Occipital lobe (tissue), 2 donors: Measurements from ENCODE around the gene FAM13A. TPM values are rescaled to one million over a fixed set of nuclear protein-coding genes. Genes with fewer than 3 reads are reported as not detected.
"Not testable (repeated sequence)": the region's sequence is repeated elsewhere in the genome, so short reads cannot be mapped to it uniquely, and the experiment has no call there.

Experiments used
- DNase-seq: peaks from one replicate; lab custom pipeline; 2025; lab: John Stamatoyannopoulos, UW
- total RNA-seq: library from RNA; depleted of rRNA; stranded (reverse); fragments of >200 nt; gene quantifications from one replicate; pipeline ENCODE4 v1.2.3, GENCODE V29; 2014

FAM13A gene
- total RNA-seq, 1 donor from 2014 or later, result 79.9 TPM

GRCh38 chr4:89044147-89044900 is 12.7 kb downstream of the FAM13A start:
- DNase-seq, result no peak

- DNase-seq, result no peak
Measured at GRCh38 chr4:89042055-89042454, 14.9 kb downstream of the FAM13A start.

GRCh38 chr4:89039730-89040338 is 17.2 kb downstream of the FAM13A start:
- no peak for DNase-seq

- DNase-seq, result no peak
Measured at GRCh38 chr4:89036535-89036934, 20.4 kb downstream of the FAM13A start.

DNA sequence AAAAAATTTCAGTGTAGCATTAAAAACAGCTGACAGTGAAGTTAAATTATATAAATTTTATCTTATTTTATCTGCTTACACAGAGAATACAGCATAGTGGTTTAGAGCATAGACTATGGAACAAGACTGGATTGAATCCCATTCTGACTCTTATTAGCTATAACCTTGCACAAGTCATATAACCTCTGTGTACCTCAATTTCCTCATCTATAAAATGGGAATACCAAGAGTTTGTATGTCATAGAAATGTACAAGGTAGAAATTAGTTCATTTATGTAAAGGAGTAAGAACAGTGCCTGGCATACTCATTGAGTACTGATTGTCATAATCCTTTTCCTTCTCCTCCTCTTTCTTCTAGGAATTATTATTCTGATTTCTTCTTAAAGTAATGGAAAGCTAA is 25.7 kb downstream of the FAM13A start:
- no peak for DNase-seq

DNA sequence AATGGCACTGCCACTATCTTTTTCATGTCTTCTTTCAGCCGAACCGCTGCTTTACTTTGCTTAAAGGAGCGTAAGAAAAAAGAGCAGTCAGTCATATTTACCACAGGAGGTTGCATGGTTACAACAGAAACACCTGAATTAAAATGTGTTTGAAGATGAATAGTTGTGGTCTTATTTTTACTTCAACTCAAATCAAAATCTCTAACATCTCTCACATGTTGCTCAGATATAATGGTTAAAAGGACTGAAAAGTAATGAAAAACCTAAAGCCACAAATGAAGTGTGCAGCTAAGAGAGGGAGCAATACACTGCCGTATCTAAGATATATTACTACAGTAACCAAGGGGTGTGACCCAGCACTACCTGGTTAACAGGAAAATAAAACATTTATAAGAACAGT is 27.4 kb downstream of the FAM13A start:
- no peak for DNase-seq

DNA sequence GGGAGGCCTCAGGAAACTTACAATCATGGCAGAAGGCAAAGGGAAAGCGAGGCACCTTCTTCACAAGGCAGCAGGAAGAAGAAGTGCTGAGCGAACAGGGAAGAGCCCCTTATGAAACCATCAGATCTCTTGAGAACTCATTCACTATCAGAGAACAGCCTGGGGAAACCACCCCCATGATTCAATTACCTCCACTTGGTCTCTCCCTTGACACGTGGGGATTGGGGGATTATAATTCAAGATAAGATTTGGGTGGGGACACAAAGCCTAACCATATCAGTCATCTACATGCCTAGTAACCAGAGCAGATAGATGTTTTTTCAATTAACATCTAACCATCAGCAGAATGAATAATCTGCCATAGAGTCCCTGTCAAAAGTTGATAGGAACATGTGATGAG is 30.4 kb downstream of the FAM13A start:
- no peak for DNase-seq

DNA sequence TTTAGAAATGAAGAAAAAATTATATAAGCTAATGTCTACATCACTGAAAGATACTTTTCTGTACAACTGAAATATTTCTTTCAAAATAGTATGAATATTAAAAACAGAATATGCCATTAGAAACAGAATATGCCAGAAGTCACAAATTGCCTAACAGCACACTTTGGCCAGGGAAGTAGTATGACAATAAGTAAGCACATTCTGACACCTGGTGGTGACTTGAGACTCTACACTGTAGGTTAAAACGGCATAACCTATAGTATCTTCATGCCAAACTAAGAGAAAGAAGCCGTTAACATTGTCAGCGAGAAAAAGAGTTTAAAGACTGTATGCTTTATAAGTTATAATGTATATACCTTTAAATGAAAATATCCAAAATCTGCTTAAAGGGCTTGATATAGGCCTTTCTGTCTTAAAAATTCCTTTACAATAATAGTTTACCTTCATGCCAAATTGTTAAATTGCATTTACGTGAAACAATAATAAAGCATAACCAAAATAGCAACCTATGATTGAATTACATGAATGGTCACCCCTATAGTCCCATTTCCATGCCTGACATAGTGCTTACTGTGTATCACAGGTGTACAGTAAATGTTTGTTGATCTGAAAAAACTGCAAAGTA is 32.8 kb downstream of the FAM13A start:
- peak; percentile 15 for DNase-seq

GRCh38 chr4:89023140-89023539 is 33.8 kb downstream of the FAM13A start:
- DNase-seq, result no peak

DNA sequence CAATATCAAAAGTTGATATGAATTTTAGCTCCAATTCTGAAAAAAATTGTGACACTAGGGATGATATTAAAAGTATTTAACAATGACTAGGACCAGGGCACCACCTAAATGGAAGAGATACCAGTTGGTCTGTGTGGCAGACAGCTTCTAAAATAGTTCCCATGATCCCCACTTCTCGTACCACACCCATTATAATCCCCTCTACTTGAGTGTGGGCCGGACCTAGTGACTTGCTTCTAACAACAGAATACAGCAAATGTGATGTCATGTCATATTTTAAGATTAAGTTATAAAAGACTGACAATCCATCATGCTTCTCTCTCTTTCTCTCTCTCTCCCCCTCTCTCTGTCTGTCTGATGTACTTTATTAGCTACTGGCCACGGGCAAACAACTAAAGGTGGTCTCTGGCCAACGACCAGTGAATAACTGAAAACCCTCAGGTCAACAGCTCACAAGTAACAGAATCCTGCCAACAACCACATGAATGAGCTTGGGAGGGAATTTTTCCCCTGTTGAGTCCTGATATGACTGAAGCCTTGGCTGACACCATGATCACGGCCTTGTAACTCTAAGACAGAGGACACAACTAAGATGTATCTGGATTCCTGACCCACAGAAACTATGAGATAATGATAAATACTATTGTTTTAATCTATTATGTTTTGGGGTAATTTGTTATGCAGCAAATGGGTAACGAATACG is 34.4 kb downstream of the FAM13A start:
- no peak for DNase-seq

DNA sequence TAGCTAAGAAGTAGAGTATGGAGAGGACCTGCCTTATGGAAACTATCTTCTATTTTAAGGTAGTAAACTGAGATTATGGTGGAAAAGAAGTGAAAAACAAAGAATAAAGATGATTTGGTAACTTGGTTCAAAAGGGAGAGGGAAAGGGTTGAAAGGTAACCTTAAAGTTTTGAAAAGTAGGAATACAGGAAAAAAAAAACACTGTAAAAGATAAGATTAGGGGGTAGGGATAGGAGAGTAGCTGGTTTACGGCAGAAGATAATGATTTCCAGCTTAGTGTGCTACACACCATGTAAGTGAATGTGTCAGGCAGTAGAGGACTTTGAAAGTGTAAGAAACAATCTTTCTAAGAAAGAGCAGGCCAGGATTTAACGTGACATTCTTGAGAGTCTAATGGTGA is 35.3 kb downstream of the FAM13A start:
- DNase-seq, result no peak

- no peak for DNase-seq
Measured at GRCh38 chr4:89021062-89021461, 35.9 kb downstream of the FAM13A start.

GRCh38 chr4:89014897-89015296 is 42.1 kb downstream of the FAM13A start:
- DNase-seq, result not testable (repeated sequence)

DNA sequence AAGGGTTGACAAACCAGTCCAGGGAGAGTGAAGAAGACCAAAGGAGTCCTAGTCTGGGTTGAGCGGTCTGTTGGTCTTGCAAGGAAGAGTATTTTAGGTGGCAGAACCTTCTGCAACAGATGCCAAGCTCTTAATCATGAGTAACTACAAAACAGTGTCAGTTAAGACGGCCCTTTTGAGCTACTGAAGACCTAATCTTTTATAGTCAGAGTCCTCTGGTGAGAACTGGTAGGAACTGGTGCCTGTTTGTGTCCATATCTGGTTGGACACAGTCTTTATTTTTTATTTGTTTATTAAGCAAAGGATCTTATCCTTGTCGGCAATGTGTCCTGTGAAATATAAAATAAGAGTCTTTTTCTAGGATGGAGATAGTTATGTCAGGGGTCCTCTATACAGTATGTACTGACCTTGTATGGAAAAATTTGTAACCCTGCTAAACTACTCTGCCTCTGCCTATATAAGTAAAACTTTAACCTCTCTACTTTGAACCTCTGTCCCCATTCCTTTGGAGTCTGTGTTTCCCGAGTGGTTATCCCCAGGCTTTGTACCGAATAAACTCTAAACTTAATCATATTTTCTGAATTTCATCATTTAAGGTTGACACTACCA is 47.1 kb downstream of the FAM13A start:
- DNase-seq, result no peak

DNA sequence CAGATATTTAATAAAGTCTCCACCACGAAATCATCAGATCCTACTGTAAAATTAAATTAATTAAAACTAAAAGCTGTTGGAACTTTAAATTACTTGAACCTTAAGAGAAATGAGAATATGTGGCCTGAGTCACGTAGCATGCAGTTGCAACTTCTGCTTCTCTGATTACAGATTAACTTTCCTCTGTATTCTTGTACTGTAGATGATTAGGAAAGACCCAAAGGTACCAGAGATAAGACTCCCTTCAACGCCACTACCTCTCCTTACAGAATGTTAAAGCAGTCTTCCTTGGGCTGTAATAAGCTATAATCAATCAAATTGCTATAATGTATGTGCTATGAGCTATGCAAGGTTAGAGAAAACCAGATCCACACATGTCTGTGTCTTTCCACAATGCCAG is 47.9 kb downstream of the FAM13A start:
- DNase-seq, result no peak

DNA sequence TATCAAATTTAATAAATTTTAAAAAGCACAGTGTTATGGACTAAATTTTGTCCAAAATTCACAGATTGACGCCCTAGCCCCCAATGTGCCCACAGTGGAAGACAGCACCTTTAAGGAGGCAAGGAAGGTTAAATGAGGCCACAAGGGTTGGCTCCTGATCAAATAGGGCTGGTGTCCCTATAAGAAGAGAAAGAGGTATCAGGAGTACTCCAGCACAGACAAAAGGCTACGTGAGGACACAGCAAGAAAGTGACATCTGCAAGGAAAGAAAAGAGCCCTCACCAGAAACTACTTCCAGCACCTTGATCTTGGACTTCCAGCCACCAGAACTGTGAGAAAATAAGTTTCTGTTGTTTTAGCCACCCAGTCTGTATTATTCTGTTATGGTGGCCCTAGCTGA is 48.8 kb downstream of the FAM13A start:
- DNase-seq, result no peak

DNA sequence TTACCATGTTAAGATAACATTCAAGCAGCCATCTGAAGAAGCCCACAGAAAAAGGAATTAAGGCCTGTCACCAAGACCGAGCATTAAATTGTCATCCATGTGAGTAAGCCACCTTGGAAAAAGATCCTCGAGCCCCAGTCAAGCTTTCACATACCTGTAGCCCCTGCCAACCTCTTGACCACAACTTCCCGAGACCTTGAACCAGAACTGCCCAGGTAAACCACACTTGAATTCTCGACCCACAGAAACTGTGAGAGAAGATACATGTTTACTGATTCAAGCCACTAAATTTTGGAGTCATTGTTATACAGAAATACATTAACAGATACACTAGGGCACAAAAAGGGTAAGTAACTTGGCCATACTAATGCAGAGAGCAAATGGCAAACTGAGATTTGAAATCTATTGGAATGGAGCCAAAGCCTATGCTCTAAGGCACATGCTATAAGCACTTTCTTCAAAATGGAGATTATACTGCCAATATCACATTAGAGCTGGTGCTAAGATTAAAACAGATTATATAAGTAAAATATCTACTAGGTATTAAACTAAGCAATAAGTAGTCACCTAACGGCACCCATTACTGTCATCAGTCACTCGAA is 49.5 kb downstream of the FAM13A start:
- no peak for DNase-seq

GRCh38 chr4:89006307-89006706 is 50.7 kb downstream of the FAM13A start:
- DNase-seq, result no peak

DNA sequence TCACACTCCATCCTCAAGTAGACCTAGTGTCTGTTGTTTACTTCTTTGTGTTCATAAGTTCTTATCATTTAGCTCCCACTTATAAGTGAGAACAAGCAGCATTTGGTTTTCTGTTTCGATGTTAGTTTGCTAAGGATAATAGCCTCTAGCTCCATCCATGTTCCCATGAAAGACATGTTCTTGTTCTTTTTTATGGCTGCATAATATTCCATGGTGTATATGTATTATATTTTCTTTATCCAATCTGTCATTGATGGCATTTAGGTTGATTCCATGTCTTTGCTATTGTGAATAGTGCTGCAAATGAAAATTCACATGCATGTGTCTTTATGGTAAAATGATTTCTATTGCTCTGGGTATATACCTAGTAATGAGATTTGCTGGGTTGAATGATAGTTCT is 51.9 kb downstream of the FAM13A start:
- DNase-seq, result not testable (repeated sequence)

DNA sequence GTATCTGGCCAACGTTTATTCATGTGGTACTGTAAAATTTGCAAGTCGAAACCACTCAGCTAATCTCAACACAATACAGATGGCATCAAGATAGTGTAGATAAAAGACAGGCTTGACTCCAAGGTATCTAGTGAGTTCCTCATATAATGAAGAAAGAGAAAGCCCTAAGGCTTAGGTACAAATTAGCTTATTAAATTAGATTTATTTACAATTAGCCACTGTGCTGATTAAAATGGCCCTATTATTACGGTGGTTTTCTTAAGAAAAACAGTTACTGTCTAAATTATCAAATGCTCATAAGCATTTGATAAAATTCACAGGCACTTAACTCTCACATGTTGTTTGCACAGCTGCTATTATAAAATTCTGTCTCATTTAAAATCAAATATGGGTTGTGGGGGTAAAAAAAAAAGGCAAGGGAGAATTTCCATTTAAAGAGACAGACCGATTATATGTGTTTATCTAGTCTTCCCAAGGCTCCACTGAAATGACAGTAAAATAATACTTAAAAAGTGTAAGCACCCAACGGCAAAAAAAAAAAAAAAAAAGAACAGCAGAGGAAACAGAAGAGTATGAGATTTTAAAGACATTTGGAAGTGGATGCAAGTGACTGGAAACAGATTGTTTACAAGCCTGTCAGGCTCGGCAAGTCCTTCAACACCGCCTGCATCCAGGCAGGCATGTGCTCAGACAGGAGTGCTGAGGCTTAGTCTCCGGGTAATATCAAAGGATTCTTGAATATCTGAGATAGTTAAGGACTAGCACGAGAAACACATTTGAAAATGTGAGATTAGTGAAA is 55.1 kb downstream of the FAM13A start:
- no peak for DNase-seq
